Measurements from ENCODE around the gene DOHH.

The DOHH gene

DNA sequence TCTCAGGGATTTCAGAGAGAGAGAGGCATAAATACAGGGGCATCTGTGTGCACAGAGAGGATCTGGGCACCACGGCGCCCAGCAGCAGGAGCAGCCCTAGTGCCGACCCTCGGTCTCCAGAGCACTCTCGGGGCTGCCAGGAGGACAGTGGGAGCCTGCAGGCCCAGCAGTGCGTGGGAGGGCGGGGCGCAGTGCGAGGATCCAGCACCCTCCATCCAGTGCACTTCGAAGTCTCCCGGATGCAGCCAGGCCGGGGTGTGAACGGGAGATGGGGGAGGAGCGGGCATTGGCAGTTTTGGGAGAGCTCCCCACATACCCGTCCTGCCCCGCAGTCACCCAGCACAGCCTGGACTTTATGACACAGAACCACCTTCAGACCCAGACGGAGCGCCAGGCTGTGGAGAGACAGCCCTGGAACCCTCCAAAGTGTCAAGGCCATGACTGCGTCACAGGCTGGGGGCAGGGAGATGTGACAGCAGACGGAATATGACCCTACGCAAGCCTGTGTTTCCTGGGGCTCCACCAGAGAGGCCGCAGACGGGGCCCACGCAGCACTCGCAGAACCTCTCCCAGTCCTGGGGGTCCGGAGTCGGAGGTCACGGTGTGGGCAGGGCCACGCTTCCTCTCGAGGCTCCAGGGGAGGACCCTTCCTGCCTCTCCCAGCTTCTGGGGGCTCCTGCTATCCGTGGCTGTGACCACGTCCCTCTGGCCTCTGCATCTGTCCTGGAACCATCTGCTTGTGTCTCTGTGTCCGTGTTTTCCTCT lies 23.8 kb upstream of the DOHH start:
- Histone ChIP-seq H3K9me3 (no peaks in the 10 kb centered on the region), H3K27me3 (no peaks in the 10 kb centered on the region), H3K4me1 (peaks cover 0 to 7% (median 0%) of the 10 kb centered on the region in 4 donors), H3K27ac (no peak overlapping the region), H3K36me3 (peaks cover 43 to 86% (median 59%) of the 10 kb centered on the region in 3 donors), H3K4me3 (no peak overlapping the region)
- intact Hi-C loops (cut with DNase I; ENCODE audit: low total_unique reads) = no loop called here
- no peak for DNase-seq
- TF ChIP-seq, protein P1, sequence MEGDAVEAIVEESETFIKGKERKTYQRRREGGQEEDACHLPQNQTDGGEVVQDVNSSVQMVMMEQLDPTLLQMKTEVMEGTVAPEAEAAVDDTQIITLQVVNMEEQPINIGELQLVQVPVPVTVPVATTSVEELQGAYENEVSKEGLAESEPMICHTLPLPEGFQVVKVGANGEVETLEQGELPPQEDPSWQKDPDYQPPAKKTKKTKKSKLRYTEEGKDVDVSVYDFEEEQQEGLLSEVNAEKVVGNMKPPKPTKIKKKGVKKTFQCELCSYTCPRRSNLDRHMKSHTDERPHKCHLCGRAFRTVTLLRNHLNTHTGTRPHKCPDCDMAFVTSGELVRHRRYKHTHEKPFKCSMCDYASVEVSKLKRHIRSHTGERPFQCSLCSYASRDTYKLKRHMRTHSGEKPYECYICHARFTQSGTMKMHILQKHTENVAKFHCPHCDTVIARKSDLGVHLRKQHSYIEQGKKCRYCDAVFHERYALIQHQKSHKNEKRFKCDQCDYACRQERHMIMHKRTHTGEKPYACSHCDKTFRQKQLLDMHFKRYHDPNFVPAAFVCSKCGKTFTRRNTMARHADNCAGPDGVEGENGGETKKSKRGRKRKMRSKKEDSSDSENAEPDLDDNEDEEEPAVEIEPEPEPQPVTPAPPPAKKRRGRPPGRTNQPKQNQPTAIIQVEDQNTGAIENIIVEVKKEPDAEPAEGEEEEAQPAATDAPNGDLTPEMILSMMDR (IDR thresholded peaks at IDR 0.05) = no peak

- no peak for DNase-seq
- intact Hi-C loops (cut with DNase I; ENCODE audit: low total_unique reads) = no loop called here
These were observed 23.0 kb upstream of the DOHH start for GRCh38 chr19:3523361-3524077.

GRCh38 chr19:3522421-3523360 lies 22.2 kb upstream of the DOHH start:
- intact Hi-C loops (cut with DNase I; ENCODE audit: low total_unique reads) = no loop called here
- Histone ChIP-seq H3K4me3 (no peak overlapping the region), H3K9me3 (no peaks in the 10 kb centered on the region), H3K36me3 (peaks cover 36 to 85% (median 52%) of the 10 kb centered on the region in 3 donors), H3K4me1 (peaks cover 0 to 7% (median 0%) of the 10 kb centered on the region in 4 donors), H3K27ac (no peak overlapping the region), H3K27me3 (no peaks in the 10 kb centered on the region)
- TF ChIP-seq, protein P1 (IDR thresholded peaks at IDR 0.05) = no peak
- no peak for DNase-seq

More at GRCh38 chr19:3523361-3524077, 23.0 kb upstream of the DOHH start:
- peaks cover 43 to 93% (median 59%) of the 10 kb centered on the region in 3 donors for H3K36me3 ChIP-seq
- H3K4me1 ChIP-seq = peaks cover 0 to 7% (median 0%) of the 10 kb centered on the region in 4 donors
- no peaks in the 10 kb centered on the region for H3K9me3 ChIP-seq
- H3K4me3 ChIP-seq = no peak overlapping the region
- no peaks in the 10 kb centered on the region for H3K27me3 ChIP-seq
- no peak overlapping the region for H3K27ac ChIP-seq
- TF ChIP-seq, protein P1 (IDR thresholded peaks at IDR 0.05) = no peak

- H3K27ac ChIP-seq = no peak overlapping the region
- H3K36me3 ChIP-seq = peaks cover 23 to 69% (median 36%) of the 10 kb centered on the region in 3 donors
These were observed 20.6 kb upstream of the DOHH start for GRCh38 chr19:3521104-3521445.

More at GRCh38 chr19:3521104-3521445, 20.6 kb upstream of the DOHH start:
- TF ChIP-seq, protein P1 (IDR thresholded peaks at IDR 0.05) = no peak
- Histone ChIP-seq H3K4me1 (peaks cover 0 to 16% (median 3%) of the 10 kb centered on the region in 4 donors), H3K9me3 (no peaks in the 10 kb centered on the region), H3K4me3 (no peak overlapping the region), H3K27me3 (no peaks in the 10 kb centered on the region)
- DNase-seq = no peak
- intact Hi-C loops (cut with DNase I; ENCODE audit: low total_unique reads) = no loop called here

Data from tibial artery (tissue), 4 donors.